ENCODE data around the gene COL4A5. TPM values are rescaled to one million over a fixed set of nuclear protein-coding genes. Genes with fewer than 3 reads are reported as not detected.

The COL4A5 gene
- total RNA-seq, 1 donor from 2014 or later, result 17.8 TPM

GRCh38 chrX:108439961-108440696 lies 491 bp downstream of the COL4A5 start:
- H3K36me3 ChIP-seq (ENCODE audit: control insufficient read depth, insufficient read depth, low read length), result no peaks in the 10 kb centered on the region
- no peak for TF ChIP-seq CTCF (IDR thresholded peaks at IDR 0.05; ENCODE audit: insufficient read depth, low read length, poor library complexity, severe bottlenecking)
- DNase-seq (ENCODE audit: low read depth), result no peak

GRCh38 chrX:108442901-108443464 lies 3.3 kb downstream of the COL4A5 start:
- peaks cover 5% of the 10 kb centered on the region for H3K27me3 ChIP-seq (ENCODE audit: control insufficient read depth, insufficient read depth, low read length)
- no peak overlapping the region for H3K4me3 ChIP-seq (ENCODE audit: low read depth, low read length)
- no peak for DNase-seq (ENCODE audit: low read depth)
- TF ChIP-seq CTCF (IDR thresholded peaks at IDR 0.05; ENCODE audit: insufficient read depth, low read length, poor library complexity, severe bottlenecking), result no peak
- no peaks in the 10 kb centered on the region for H3K36me3 ChIP-seq (ENCODE audit: control insufficient read depth, insufficient read depth, low read length)

More at GRCh38 chrX:108439961-108440696, 491 bp downstream of the COL4A5 start:
- H3K4me3 ChIP-seq (ENCODE audit: low read depth, low read length), result peak overlapping the region; percentile 60
- H3K27me3 ChIP-seq (ENCODE audit: control insufficient read depth, insufficient read depth, low read length), result peaks cover 5% of the 10 kb centered on the region

GRCh38 chrX:108447303-108447702 lies 7.7 kb downstream of the COL4A5 start:
- H3K27me3 ChIP-seq (ENCODE audit: control insufficient read depth, insufficient read depth, low read length), result no peaks in the 10 kb centered on the region
- no peak overlapping the region for H3K4me3 ChIP-seq (ENCODE audit: low read depth, low read length)
- H3K36me3 ChIP-seq (ENCODE audit: control insufficient read depth, insufficient read depth, low read length), result no peaks in the 10 kb centered on the region
- DNase-seq (ENCODE audit: low read depth), result no peak
- no peak for TF ChIP-seq CTCF (IDR thresholded peaks at IDR 0.05; ENCODE audit: insufficient read depth, low read length, poor library complexity, severe bottlenecking)

- H3K36me3 ChIP-seq (ENCODE audit: control insufficient read depth, insufficient read depth, low read length), result no peaks in the 10 kb centered on the region
- no peaks in the 10 kb centered on the region for H3K27me3 ChIP-seq (ENCODE audit: control insufficient read depth, insufficient read depth, low read length)
- no peak for DNase-seq (ENCODE audit: low read depth)
- H3K4me3 ChIP-seq (ENCODE audit: low read depth, low read length), result no peak overlapping the region
- TF ChIP-seq CTCF (IDR thresholded peaks at IDR 0.05; ENCODE audit: insufficient read depth, low read length, poor library complexity, severe bottlenecking), result no peak
Observed at GRCh38 chrX:108453841-108454240, 14.2 kb downstream of the COL4A5 start.

GRCh38 chrX:108456971-108457477 lies 17.4 kb downstream of the COL4A5 start:
- Histone ChIP-seq H3K4me3 (ENCODE audit: low read depth, low read length) (no peak overlapping the region), H3K36me3 (ENCODE audit: control insufficient read depth, insufficient read depth, low read length) (no peaks in the 10 kb centered on the region), H3K27me3 (ENCODE audit: control insufficient read depth, insufficient read depth, low read length) (no peaks in the 10 kb centered on the region)
- no peak for TF ChIP-seq CTCF (IDR thresholded peaks at IDR 0.05; ENCODE audit: insufficient read depth, low read length, poor library complexity, severe bottlenecking)
- no peak for DNase-seq (ENCODE audit: low read depth)

Measured in kidney epithelial cell (primary cell).